Tibial nerve (tissue), 3 donors: ENCODE results near the gene SCAPER.

Experiments used
- POLR2A ChIP-seq, 2 donors: fragments of 450-650 bp; IDR thresholded peaks; one replicate each; pipeline ENCODE4 v1.6.1; 2017; ENCODE audit warnings: antibody characterized with exemption in 2 of 2, mild to moderate bottlenecking in 2 of 2, moderate library complexity in 2 of 2
- TF ChIP-seq, protein P1 (sequence below), 5 experiments: fragments of 200-600 bp in 3 of 5; fragments of 450-650 bp in 2 of 5; sonication (generic) in 3 of 5; IDR thresholded peaks; one replicate each; pipeline ENCODE4 v1.5.1; 2016 to 2019; ENCODE audit warnings: antibody characterized with exemption in 5 of 5, mild to moderate bottlenecking in 3 of 5, moderate library complexity in 2 of 5

DNA sequence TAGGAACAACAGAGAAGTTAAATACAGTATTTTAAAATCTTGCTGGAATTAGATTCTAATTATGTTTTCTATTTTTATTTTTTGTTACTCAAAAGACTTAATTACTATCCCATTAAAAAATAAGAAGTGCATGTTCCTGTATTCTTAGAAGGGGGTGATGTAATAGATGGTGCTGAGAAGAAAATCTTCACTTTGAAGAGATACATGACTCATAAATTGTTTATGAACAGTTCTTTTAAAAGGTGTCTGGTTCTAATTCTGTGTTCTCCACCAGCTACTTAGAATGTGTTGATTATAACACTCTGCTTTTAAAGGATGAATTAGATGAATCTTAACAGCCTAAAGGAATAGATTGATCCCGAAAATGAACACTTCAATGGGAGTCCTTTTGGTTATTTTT, 34.6 kb upstream of the SCAPER start:
- TF ChIP-seq, protein P1, sequence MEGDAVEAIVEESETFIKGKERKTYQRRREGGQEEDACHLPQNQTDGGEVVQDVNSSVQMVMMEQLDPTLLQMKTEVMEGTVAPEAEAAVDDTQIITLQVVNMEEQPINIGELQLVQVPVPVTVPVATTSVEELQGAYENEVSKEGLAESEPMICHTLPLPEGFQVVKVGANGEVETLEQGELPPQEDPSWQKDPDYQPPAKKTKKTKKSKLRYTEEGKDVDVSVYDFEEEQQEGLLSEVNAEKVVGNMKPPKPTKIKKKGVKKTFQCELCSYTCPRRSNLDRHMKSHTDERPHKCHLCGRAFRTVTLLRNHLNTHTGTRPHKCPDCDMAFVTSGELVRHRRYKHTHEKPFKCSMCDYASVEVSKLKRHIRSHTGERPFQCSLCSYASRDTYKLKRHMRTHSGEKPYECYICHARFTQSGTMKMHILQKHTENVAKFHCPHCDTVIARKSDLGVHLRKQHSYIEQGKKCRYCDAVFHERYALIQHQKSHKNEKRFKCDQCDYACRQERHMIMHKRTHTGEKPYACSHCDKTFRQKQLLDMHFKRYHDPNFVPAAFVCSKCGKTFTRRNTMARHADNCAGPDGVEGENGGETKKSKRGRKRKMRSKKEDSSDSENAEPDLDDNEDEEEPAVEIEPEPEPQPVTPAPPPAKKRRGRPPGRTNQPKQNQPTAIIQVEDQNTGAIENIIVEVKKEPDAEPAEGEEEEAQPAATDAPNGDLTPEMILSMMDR (IDR thresholded peaks at IDR 0.05) = no peak
- TF ChIP-seq POLR2A (IDR thresholded peaks at IDR 0.05) = no peak
